Mucosa of descending colon (tissue), 3 donors: ENCODE measurements around the gene TYR. TPM values are rescaled to one million over a fixed set of nuclear protein-coding genes. Genes with fewer than 3 reads are reported as not detected.
A peak's percentile ranks its signal among the peaks of the same experiment; 100 is the strongest.

Experiments
- ATAC-seq: fragments of 200-7000 bp; cut with Tn5 transposase; one replicate; pipeline ENCODE4 v1.9.1; 2020; ENCODE audit warnings: mild to moderate bottlenecking, moderate library complexity
- DNase-seq, 3 donors: peaks; one replicate each; pipeline ENCODE4 v3.0.0-alpha.2; 2020
- H3K36me3 ChIP-seq: fragments of 200-600 bp; one replicate; pipeline ENCODE4 v1.8.0; 2021; ENCODE audit warnings: low read depth, mild to moderate bottlenecking
- H3K4me1 ChIP-seq: fragments of 200-600 bp; one replicate; pipeline ENCODE4 v1.8.0; 2021; ENCODE audit warnings: low read depth, mild to moderate bottlenecking
- H3K4me3 ChIP-seq: fragments of 200-600 bp; one replicate; pipeline ENCODE4 v1.8.0; 2021; ENCODE audit warnings: mild to moderate bottlenecking
- H3K9me3 ChIP-seq: fragments of 200-600 bp; one replicate; pipeline ENCODE4 v1.8.0; 2021; ENCODE audit warnings: mild to moderate bottlenecking
- CTCF ChIP-seq: fragments of 200-600 bp; IDR thresholded peaks from one replicate; pipeline ENCODE4 v1.8.0; 2022; ENCODE audit warnings: antibody characterized with exemption, mild to moderate bottlenecking
- intact Hi-C, 2 donors: fragments of 100-400 bp; cut with DNase I in 1 of 2; cut with micrococcal nuclease in 1 of 2; formaldehyde crosslinking; loops; one replicate each; pipeline versions ENCODE4 v1.11.0 to v1.11.1; 2022; cut with DNase I, micrococcal nuclease
- total RNA-seq, 3 donors: library from RNA; stranded (reverse); fragmentation: NEBNext Ultra II Directional in 2 of 3; extraction: Animal tissue kit (Norgen Biotek cat#: 25700) in 2 of 3; gene quantifications; one replicate each; pipeline versions ENCODE4 v1.2.1 to v1.2.4, GENCODE V29; 2021 to 2023
- donor health status: DM: no; HTN: no; CAD: no; lungs with moderate emphysema.
- donor health status: DM: no; HTN: no; CAD: no.
- donor health status: DM: no; HTN: yes; CAD: no.

TYR gene
- total RNA-seq, 3 donors from 2014 or later, result not detected

GRCh38 chr11:89189776-89190175 lies 12.1 kb downstream of the TYR start:
- Histone ChIP-seq H3K9me3 (no peaks in the 10 kb centered on the region), H3K4me3 (no peak overlapping the region), H3K4me1 (no peaks in the 10 kb centered on the region), H3K36me3 (no peaks in the 10 kb centered on the region)
- TF ChIP-seq CTCF, result no peak
- DNase-seq (no peak), ATAC-seq (no peak)
- intact Hi-C loops, result no loop called here

DNA sequence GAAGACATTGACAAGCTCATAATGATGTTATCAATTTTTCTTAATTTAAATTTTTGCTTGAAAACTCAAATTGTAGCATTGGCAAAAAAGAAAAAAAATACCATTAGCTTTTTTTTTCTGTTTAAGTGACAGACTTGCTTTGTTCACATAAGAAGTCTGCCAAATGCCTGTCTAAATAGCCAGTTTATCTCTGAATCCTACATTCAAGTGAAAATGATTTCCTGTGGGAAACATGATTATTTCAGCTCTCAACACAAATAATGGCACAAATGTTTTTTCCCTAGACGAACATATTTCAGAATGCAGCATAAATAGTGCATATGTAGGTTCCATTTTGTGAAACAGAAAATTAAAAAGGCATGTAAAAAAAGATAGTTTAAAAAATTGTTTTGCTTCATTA lies 23.5 kb downstream of the TYR start:
- intact Hi-C loops, result no loop called here
- Histone ChIP-seq H3K4me1 (no peaks in the 10 kb centered on the region), H3K9me3 (no peaks in the 10 kb centered on the region), H3K36me3 (no peaks in the 10 kb centered on the region), H3K4me3 (no peak overlapping the region)
- ATAC-seq (no peak), DNase-seq (no peak)
- no peak for TF ChIP-seq CTCF

DNA sequence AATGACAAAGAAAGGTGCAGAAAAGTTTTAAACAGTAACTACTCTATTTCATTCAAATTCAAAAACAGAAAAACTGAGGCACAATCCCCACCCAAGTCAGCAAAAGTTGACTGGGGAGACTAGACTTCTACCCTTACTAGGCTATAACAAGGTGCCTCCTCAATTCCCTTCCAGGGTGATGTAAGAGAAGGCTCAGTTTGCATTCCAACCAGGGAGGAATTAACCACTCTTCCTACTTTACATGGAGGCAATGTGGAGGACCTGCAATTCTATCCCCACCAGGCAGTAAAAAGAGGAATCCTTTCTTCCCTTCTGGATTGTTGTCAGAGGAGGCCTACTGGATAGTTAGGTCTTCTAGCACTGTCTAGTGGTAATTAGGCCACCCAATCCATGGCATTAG lies 26.1 kb downstream of the TYR start:
- intact Hi-C loops, result no loop called here
- no peak for DNase-seq
- TF ChIP-seq CTCF, result no peak
- Histone ChIP-seq H3K4me1 (no peaks in the 10 kb centered on the region), H3K4me3 (no peak overlapping the region), H3K36me3 (no peaks in the 10 kb centered on the region), H3K9me3 (no peaks in the 10 kb centered on the region)
- ATAC-seq, result no peak

GRCh38 chr11:89205378-89205777 lies 27.7 kb downstream of the TYR start:
- DNase-seq (peak in 1 of 3 donors; percentile 13), ATAC-seq (no peak)
- H3K4me3 ChIP-seq, result no peak overlapping the region
- no peak for TF ChIP-seq CTCF
- H3K4me1 ChIP-seq, result no peaks in the 10 kb centered on the region
- H3K36me3 ChIP-seq, result no peaks in the 10 kb centered on the region
- H3K9me3 ChIP-seq, result no peaks in the 10 kb centered on the region
- intact Hi-C loops, result no loop called here

DNA sequence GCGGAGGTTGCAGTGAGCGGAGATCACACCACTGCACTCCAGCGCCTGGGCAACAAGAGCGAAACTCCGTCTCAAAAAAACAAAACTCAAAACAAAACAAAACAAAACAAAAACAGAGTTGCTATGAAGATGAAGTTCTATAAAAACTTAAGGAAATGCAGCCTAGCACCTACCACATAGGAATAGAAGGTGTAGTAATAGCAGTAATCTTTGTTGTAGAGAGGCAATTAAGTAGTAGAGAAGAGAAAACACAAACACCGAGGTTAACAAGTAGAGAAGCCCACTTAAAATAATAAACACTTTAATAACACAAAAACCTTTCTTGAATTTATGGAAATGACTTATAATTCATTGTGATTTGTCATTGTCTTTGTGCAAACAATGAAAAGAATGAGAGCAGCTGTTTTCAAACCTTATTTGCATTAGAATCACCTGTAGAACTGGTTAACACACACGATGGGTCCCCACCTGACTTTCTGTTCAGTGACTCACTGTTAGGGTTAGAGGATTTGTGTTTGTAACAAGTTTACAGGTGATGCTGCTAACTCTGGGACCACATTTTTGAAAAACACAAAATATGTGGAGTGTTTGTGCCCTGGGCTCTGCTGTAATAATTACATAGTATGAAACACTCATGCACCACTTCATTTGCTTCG lies 43.1 kb downstream of the TYR start:
- H3K4me1 ChIP-seq, result no peaks in the 10 kb centered on the region
- H3K9me3 ChIP-seq, result no peaks in the 10 kb centered on the region
- ATAC-seq (no peak), DNase-seq (no peak)
- intact Hi-C loops, result no loop called here
- H3K36me3 ChIP-seq, result no peaks in the 10 kb centered on the region
- H3K4me3 ChIP-seq, result no peak overlapping the region
- TF ChIP-seq CTCF, result no peak

GRCh38 chr11:89235083-89235482 lies 57.4 kb downstream of the TYR start:
- no peak for ATAC-seq
- no peaks in the 10 kb centered on the region for H3K4me1 ChIP-seq
- TF ChIP-seq CTCF, result no peak

More at GRCh38 chr11:89235083-89235482, 57.4 kb downstream of the TYR start:
- no peak for DNase-seq
- Histone ChIP-seq H3K4me3 (no peak overlapping the region), H3K36me3 (no peaks in the 10 kb centered on the region), H3K9me3 (no peaks in the 10 kb centered on the region)
- intact Hi-C loops, result no loop called here
